Neural progenitor cell (in vitro differentiated cells): ENCODE results near the gene LMCD1.

Experiments used
- EZH2phosphoT487 ChIP-seq: fragments of 200-600 bp; sonication (generic); IDR thresholded peaks from 2 replicates; pipeline ENCODE4 v1.6.1; 2017; ENCODE audit warnings: antibody characterized with exemption
- TF ChIP-seq, protein P1 (sequence below): fragments of 200-600 bp; sonication (generic); IDR thresholded peaks from 2 replicates; pipeline ENCODE4 v1.5.1; 2017; ENCODE audit warnings: antibody characterized with exemption, mild to moderate bottlenecking

DNA sequence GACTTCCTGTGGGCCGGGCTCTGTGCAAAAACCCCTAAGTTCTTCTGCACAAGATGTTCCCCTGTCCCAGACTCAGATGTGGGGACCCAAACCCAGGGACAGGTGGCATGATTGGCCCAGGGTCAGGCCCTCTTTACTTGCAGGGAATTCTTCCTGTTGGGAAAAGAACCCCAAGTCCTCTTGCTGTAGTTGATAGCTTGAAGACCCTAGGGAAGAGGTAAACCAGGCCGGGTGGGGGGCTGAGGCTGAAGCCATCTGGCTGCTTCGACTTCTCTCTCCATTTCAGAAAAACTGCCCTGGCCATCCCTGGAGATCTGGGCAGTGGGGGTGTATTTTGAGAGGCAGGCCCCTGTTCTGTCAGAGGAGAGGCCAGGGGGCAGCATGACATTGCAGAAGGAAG is 119.5 kb downstream of the LMCD1 start:
- TF ChIP-seq, protein P1, sequence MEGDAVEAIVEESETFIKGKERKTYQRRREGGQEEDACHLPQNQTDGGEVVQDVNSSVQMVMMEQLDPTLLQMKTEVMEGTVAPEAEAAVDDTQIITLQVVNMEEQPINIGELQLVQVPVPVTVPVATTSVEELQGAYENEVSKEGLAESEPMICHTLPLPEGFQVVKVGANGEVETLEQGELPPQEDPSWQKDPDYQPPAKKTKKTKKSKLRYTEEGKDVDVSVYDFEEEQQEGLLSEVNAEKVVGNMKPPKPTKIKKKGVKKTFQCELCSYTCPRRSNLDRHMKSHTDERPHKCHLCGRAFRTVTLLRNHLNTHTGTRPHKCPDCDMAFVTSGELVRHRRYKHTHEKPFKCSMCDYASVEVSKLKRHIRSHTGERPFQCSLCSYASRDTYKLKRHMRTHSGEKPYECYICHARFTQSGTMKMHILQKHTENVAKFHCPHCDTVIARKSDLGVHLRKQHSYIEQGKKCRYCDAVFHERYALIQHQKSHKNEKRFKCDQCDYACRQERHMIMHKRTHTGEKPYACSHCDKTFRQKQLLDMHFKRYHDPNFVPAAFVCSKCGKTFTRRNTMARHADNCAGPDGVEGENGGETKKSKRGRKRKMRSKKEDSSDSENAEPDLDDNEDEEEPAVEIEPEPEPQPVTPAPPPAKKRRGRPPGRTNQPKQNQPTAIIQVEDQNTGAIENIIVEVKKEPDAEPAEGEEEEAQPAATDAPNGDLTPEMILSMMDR, result no peak
- TF ChIP-seq EZH2phosphoT487, result no peak
